ENCODE data around the gene TREML2.

Gene TREML2

DNA sequence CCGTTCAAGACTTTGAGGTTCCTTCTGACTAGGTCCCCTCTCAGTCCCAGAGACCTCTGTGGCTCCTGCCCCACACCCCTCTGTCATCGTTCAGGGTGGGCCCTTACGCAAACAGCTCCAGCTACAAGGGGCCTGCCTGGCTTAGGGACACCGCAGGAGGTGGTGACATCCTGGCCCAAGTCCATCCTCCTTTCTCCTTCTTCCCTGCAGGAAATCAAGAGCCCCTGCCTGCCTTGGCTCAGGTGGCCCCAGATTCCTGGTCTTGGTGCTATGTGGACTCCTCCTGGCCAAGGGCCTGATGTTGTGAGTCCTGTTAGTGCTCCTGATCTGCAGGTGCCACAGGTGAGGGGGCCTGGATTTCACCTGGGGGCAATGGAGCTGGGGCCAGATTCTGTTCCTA is 35.3 kb upstream of the TREML2 start:
- no peak overlapping the region for H3K4me3 ChIP-seq (ENCODE audit: low read depth, low read length)
- TF ChIP-seq, protein P1, sequence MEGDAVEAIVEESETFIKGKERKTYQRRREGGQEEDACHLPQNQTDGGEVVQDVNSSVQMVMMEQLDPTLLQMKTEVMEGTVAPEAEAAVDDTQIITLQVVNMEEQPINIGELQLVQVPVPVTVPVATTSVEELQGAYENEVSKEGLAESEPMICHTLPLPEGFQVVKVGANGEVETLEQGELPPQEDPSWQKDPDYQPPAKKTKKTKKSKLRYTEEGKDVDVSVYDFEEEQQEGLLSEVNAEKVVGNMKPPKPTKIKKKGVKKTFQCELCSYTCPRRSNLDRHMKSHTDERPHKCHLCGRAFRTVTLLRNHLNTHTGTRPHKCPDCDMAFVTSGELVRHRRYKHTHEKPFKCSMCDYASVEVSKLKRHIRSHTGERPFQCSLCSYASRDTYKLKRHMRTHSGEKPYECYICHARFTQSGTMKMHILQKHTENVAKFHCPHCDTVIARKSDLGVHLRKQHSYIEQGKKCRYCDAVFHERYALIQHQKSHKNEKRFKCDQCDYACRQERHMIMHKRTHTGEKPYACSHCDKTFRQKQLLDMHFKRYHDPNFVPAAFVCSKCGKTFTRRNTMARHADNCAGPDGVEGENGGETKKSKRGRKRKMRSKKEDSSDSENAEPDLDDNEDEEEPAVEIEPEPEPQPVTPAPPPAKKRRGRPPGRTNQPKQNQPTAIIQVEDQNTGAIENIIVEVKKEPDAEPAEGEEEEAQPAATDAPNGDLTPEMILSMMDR (IDR thresholded peaks at IDR 0.05; ENCODE audit: control insufficient read depth, extremely low read depth, insufficient read depth): no peak
- no peak for DNase-seq (ENCODE audit: low read depth)

DNA sequence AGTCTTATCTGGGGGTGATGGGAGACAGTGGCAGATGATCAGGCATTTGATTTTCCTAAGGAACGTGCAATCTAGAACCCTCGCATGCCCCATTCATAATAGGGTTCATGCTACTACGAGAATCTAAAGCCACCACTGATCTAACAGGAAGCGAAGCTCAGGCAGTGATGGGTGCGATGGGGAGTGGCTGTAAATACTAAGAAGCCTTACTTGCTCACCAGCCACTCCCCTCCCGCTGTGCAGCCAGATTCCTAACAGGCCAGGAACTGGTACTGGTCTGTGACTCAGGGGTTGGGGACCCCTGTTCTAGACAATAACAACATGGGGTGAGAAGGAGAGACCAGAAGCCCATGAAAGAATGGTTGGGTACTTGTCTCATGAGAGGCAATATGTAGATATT is 31.7 kb upstream of the TREML2 start:
- H3K4me3 ChIP-seq (ENCODE audit: low read depth, low read length): no peak overlapping the region
- DNase-seq (ENCODE audit: low read depth): no peak
- TF ChIP-seq, protein P1 (IDR thresholded peaks at IDR 0.05; ENCODE audit: control insufficient read depth, extremely low read depth, insufficient read depth): no peak

DNA sequence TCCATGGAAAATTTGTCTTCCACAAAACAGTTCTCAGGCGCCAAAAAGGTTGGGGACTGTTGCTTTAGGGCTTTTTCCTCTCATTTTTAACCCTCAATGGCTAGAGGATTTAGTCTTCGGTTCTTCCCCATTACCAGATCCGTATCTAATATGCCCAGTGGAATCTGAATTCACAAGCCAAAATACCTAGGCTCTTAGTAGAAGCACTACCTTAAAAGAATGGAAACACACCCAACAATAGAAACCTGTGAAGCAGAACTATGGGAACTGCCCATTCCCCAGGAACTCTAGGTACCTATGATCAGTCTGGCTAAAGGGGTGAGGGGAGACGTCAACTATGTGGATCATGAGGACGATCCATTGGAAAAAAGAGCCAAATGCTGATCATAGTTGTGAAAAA is 30.3 kb upstream of the TREML2 start:
- H3K4me3 ChIP-seq (ENCODE audit: low read depth, low read length): no peak overlapping the region
- no peak for DNase-seq (ENCODE audit: low read depth)
- TF ChIP-seq, protein P1 (IDR thresholded peaks at IDR 0.05; ENCODE audit: control insufficient read depth, extremely low read depth, insufficient read depth): no peak

DNA sequence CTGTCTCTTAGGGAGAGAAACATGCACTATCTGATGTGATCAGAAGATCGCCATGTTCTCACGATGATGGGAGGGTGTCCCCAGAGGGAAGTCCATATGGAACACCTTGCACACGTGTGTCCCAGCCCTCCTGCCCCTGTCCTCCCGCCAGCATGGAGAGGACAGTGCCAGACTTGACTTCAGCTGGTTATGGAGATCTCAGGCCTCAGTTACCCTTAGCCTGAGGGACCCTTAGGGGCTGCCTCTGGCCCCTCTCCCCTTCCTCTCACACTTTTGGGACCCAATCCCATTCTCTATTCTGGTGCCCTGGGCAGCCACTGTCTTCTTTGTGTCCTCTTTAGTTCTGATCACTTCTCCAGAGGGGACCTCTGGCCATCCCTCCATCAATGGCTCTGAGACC is 28.8 kb upstream of the TREML2 start:
- DNase-seq (ENCODE audit: low read depth): no peak
- TF ChIP-seq, protein P1 (IDR thresholded peaks at IDR 0.05; ENCODE audit: control insufficient read depth, extremely low read depth, insufficient read depth): no peak
- H3K4me3 ChIP-seq (ENCODE audit: low read depth, low read length): no peak overlapping the region

DNA sequence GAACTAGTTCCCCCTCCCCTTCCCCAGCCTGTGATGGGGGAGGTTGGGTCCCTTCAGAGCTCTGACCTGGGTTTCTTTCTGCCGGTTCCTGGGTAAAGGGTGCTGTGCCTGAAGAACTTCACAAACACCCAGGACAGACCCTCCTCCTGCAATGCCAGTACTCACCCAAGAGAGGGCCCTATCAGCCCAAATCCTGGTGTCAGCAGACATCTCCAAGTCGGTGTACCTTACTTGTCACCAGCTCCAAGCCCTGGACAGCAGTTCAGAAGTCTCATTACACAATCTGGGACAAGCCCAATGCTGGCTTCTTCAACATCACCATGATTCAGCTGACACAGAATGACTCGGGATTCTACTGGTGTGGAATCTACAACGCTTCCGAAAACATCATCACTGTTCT is 27.7 kb upstream of the TREML2 start:
- TF ChIP-seq, protein P1 (IDR thresholded peaks at IDR 0.05; ENCODE audit: control insufficient read depth, extremely low read depth, insufficient read depth): no peak
- no peak for DNase-seq (ENCODE audit: low read depth)

DNA sequence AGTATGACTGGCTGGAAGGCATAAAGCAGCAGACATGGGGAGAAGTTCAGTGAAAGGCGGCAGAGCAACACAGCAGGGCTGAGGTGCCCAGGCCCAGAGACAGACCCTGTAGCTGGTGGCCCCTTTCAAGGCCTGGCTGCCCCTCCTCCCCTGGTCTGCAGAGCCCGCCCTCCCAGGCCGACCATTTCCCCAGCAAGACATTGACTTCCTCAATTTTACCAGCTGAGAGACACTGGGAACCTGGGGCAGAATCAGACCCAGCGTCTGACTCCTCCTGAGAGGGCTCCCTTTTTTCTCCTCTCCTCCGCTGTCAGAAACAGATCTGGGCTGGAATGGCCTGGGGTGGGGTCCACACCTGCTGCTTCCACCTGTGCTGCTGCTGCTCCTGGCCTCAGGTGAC is 27.1 kb upstream of the TREML2 start, which contains the start of gene TREML4:
TREML4 (plus strand) TSS at position 254 of the 400 bp plus-strand sequence; CDS start at position 333, 79 bp downstream.
- H3K4me3 ChIP-seq (ENCODE audit: low read depth, low read length): no peak within 1 kb of the TSS
- no peak for DNase-seq (ENCODE audit: low read depth)
- TF ChIP-seq, protein P1 (IDR thresholded peaks at IDR 0.05; ENCODE audit: control insufficient read depth, extremely low read depth, insufficient read depth): no peak

More for the DNA sequence above, 27.7 kb upstream of the TREML2 start:
- no peak overlapping the region for H3K4me3 ChIP-seq (ENCODE audit: low read depth, low read length)

DNA sequence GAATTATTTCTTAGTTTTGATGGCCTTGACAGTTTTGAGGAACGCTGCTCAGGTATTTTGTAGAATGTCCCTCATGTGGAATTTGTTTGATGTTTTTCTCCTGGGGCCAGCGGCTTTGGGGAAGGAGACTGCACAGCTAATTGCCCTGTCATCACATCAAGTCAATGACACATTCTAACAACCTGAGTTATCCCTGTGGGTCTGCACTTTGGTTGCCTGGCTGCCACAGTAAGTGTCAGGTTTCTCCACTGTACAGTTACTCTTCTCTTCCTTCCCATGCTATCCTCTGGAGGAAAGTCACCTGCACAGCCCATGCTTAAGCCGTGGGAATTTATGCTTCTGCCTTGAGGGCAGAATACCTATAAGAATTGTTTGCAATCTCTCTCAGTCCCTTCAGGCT is 25.8 kb upstream of the TREML2 start:
- no peak overlapping the region for H3K4me3 ChIP-seq (ENCODE audit: low read depth, low read length)
- TF ChIP-seq, protein P1 (IDR thresholded peaks at IDR 0.05; ENCODE audit: control insufficient read depth, extremely low read depth, insufficient read depth): no peak
- no peak for DNase-seq (ENCODE audit: low read depth)
